H1 (cell line): ENCODE measurements around the gene CORO2B. TPM values are rescaled to one million over a fixed set of nuclear protein-coding genes. Genes with fewer than 3 reads are reported as not detected.

Experiments used
- CTCF ChIA-PET: fragments of 300-600 bp; sonication (Branson Sonifier 250); formaldehyde crosslinking; loops from one replicate; lab custom pipeline; 2021; ENCODE audit not compliant: partially characterized antibody; lab: Charles Lee
- POLR2A ChIA-PET: fragments of 300-600 bp; sonication (Branson Sonifier 250); formaldehyde crosslinking; loops from one replicate; lab custom pipeline; 2021; ENCODE audit warnings: inconsistent platforms; ENCODE audit not compliant: partially characterized antibody; lab: Charles Lee
- DNase-seq, 2 experiments: peaks; one replicate each; pipeline versions ENCODE4 v3.0.0 to v3.0.0-alpha.2; 2010 to 2022; ENCODE audit warnings: low spot score in 2 of 2, low read depth in 1 of 2, mixed read lengths in 1 of 2
- FAIRE-seq: peaks from 2 replicates; lab custom pipeline; 2011; peaks lifted over from hg19 to GRCh38; lab: Jason Lieb, UNC
- H2AFZ ChIP-seq: 2 replicates; pipeline ENCODE4 v1.8.1; 2012; ENCODE audit warnings: low read length, inconsistent platforms
- H2AK5ac ChIP-seq: 2 replicates; pipeline ENCODE4 v1.6.1; 2013; ENCODE audit warnings: low read depth, low read length
- H2BK120ac ChIP-seq: replicated peaks from 2 replicates; pipeline ENCODE3; 2013; ENCODE audit warnings: low read depth, low read length, inconsistent platforms
- H2BK12ac ChIP-seq: 2 replicates; pipeline ENCODE4 v1.6.1; 2013; ENCODE audit warnings: low read depth, low read length
- H2BK15ac ChIP-seq: 2 replicates; pipeline ENCODE4 v1.6.1; 2013; ENCODE audit warnings: low read length
- H2BK20ac ChIP-seq: 2 replicates; pipeline ENCODE4 v1.6.1; 2013; ENCODE audit warnings: low read length
- H2BK5ac ChIP-seq: 2 replicates; pipeline ENCODE4 v1.6.1; 2013; ENCODE audit warnings: low read depth, low read length
- H3K14ac ChIP-seq: 2 replicates; pipeline ENCODE4 v1.6.1; 2013; ENCODE audit warnings: inconsistent platforms; ENCODE audit not compliant: insufficient read length
- H3K18ac ChIP-seq: 2 replicates; pipeline ENCODE4 v1.6.1; 2013; ENCODE audit warnings: low read length; ENCODE audit errors: extremely low read depth
- H3K23ac ChIP-seq: 2 replicates; pipeline ENCODE4 v1.6.1; 2013; ENCODE audit warnings: inconsistent platforms; ENCODE audit not compliant: insufficient read length
- H3K23me2 ChIP-seq: 2 replicates; pipeline ENCODE4 v1.6.1; 2013; ENCODE audit warnings: low read depth, low read length
- H3K27ac ChIP-seq: 2 replicates; pipeline ENCODE4 v1.6.1; 2011; ENCODE audit warnings: low read depth, low read length, inconsistent platforms
- H3K27me3 ChIP-seq, 4 experiments: replicated peaks in 1 of 4; 1 replicate in 1 of 4; 2 replicates in 3 of 4; pipeline versions ENCODE4 v1.6.1 to v1.8.1; 2011 to 2013; ENCODE audit warnings: low read length in 3 of 4, mild to moderate bottlenecking in 3 of 4, inconsistent platforms in 2 of 4, mixed read lengths in 2 of 4, moderate library complexity in 1 of 4; ENCODE audit not compliant: control insufficient read depth in 3 of 4, insufficient read depth in 3 of 4; ENCODE audit errors: extremely low read depth in 1 of 4
- H3K36me3 ChIP-seq, 4 experiments: 2 replicates each; pipeline versions ENCODE4 v1.6.1 to v1.8.1; 2011 to 2013; ENCODE audit warnings: mild to moderate bottlenecking in 4 of 4, low read length in 3 of 4, moderate library complexity in 2 of 4, control low read depth in 1 of 4, inconsistent platforms in 1 of 4; ENCODE audit not compliant: insufficient read depth in 4 of 4, control insufficient read depth in 2 of 4
- H3K4ac ChIP-seq: replicated peaks from 2 replicates; pipeline ENCODE3; 2013; ENCODE audit warnings: low read length, low read depth, mixed read lengths, inconsistent platforms; ENCODE audit not compliant: insufficient read length
- H3K4me1 ChIP-seq, 4 experiments: replicated peaks in 1 of 4; 1 replicate in 1 of 4; 2 replicates in 3 of 4; pipeline versions ENCODE4 v1.6.1 to v1.8.1; 2011 to 2013; ENCODE audit warnings: low read length in 3 of 4, inconsistent platforms in 2 of 4, mixed read lengths in 1 of 4; ENCODE audit not compliant: insufficient read depth in 4 of 4, control insufficient read depth in 3 of 4
- H3K4me2 ChIP-seq, 2 experiments: 2 replicates each; pipeline versions ENCODE4 v1.6.1 to v1.8.1; 2011 to 2013; ENCODE audit warnings: low read depth in 2 of 2, low read length in 2 of 2, control low read depth in 1 of 2, inconsistent platforms in 1 of 2, mild to moderate bottlenecking in 1 of 2; ENCODE audit not compliant: insufficient read depth in 1 of 2
- H3K4me3 ChIP-seq, 4 experiments: fragments of 200-600, 300-600 bp in 1 of 4; sonication (generic), shearing (Covaris generic), sonication (Bioruptor Twin) in 1 of 4; 2 replicates each; pipeline versions ENCODE4 v1.5.1 to v1.8.1; 2011 to 2016; ENCODE audit warnings: low read length in 4 of 4, low read depth in 3 of 4, control low read depth in 2 of 4, inconsistent platforms in 2 of 4, mild to moderate bottlenecking in 2 of 4, mixed read lengths in 1 of 4, moderate library complexity in 1 of 4; ENCODE audit not compliant: insufficient read depth in 2 of 4; ENCODE audit errors: extremely low read depth in 1 of 4
- H3K56ac ChIP-seq: replicated peaks from 2 replicates; pipeline ENCODE3; 2013; ENCODE audit warnings: low read depth, mild to moderate bottlenecking, mixed read lengths, low read length, inconsistent platforms; ENCODE audit not compliant: insufficient read length
- H3K79me1 ChIP-seq: 2 replicates; pipeline ENCODE4 v1.6.1; 2013; ENCODE audit warnings: low read depth, low read length, control low read depth
- H3K79me2 ChIP-seq, 2 experiments: 2 replicates each; pipeline versions ENCODE4 v1.6.1 to v1.8.1; 2012 to 2013; ENCODE audit warnings: low read length in 2 of 2, mild to moderate bottlenecking in 2 of 2, inconsistent platforms in 1 of 2; ENCODE audit not compliant: insufficient read depth in 2 of 2, control insufficient read depth in 1 of 2
- H3K9ac ChIP-seq, 4 experiments: replicated peaks in 1 of 4; 1 replicate in 1 of 4; 2 replicates in 3 of 4; pipeline versions ENCODE4 v1.6.1 to v1.8.1; 2011 to 2013; ENCODE audit warnings: low read depth in 3 of 4, low read length in 3 of 4, control low read depth in 2 of 4, mild to moderate bottlenecking in 2 of 4, moderate library complexity in 2 of 4, inconsistent platforms in 1 of 4; ENCODE audit errors: extremely low read depth in 1 of 4
- H3K9me3 ChIP-seq, 2 experiments: 2 replicates each; pipeline versions ENCODE4 v1.6.1 to v1.8.1; 2012 to 2013; ENCODE audit warnings: mild to moderate bottlenecking in 2 of 2, moderate library complexity in 2 of 2, control low read depth in 1 of 2, inconsistent platforms in 1 of 2, low read depth in 1 of 2, low read length in 1 of 2, mixed read lengths in 1 of 2; ENCODE audit not compliant: insufficient read depth in 2 of 2
- H4K20me1 ChIP-seq, 2 experiments: replicated peaks in 1 of 2; 2 replicates each; pipeline versions ENCODE3 to v1.8.1; 2011 to 2013; ENCODE audit warnings: inconsistent platforms in 2 of 2, low read length in 2 of 2, mild to moderate bottlenecking in 1 of 2; ENCODE audit not compliant: insufficient read depth in 2 of 2, control insufficient read depth in 1 of 2
- H4K5ac ChIP-seq: 2 replicates; pipeline ENCODE4 v1.6.1; 2013; ENCODE audit warnings: low read length, low read depth, mixed read lengths, inconsistent platforms; ENCODE audit not compliant: insufficient read length
- H4K8ac ChIP-seq: 2 replicates; pipeline ENCODE4 v1.8.0; 2013; ENCODE audit warnings: mild to moderate bottlenecking, moderate library complexity, low read length, inconsistent platforms; ENCODE audit not compliant: insufficient read depth; ENCODE audit errors: extremely low read depth
- H4K91ac ChIP-seq: replicated peaks from 2 replicates; pipeline ENCODE3; 2013; ENCODE audit warnings: low read length, mixed read lengths, inconsistent platforms; ENCODE audit not compliant: insufficient read length
- SAP30 ChIP-seq: fragments of 300-600 bp; sonication (generic); IDR thresholded peaks from 2 replicates; pipeline ENCODE4 v1.7.1; 2012; ENCODE audit warnings: low read length, moderate library complexity, mild to moderate bottlenecking, inconsistent platforms; ENCODE audit not compliant: insufficient read depth, insufficient replicate concordance
- WGBS, 2 experiments: shearing (Covaris generic) in 1 of 2; methylation state at CpG; one replicate each; pipeline versions ENCODE4 v1.1.6 to v1.1.7; 2013 to 2015; ENCODE audit warnings: low lambda C conversion rate in 2 of 2, mixed read lengths in 2 of 2, inconsistent platforms in 1 of 2, low coverage in 1 of 2, missing lambda C conversion rate in 1 of 2; ENCODE audit not compliant: insufficient replicate concordance in 2 of 2, insufficient coverage in 1 of 2, insufficient read length in 1 of 2; ENCODE audit errors: extremely low coverage in 1 of 2, missing lambda C conversion rate in 1 of 2; 5-methylcytosine and 5-hydroxymethylcytosine counted together
- polyA plus RNA-seq, 7 experiments: library from polyadenylated mRNA; depleted of rRNA in 3 of 7; stranded (reverse) in 5 of 7; unstranded in 2 of 7; fragments of >200 nt in 5 of 7; fragments of 200-250 nt in 2 of 7; gene quantifications; 1 replicate in 5 of 7; 2 replicates in 1 of 7; 4 replicates in 1 of 7; pipeline versions ENCODE4 v1.2.1 to v1.2.3, GENCODE V29; 2011 to 2013; ENCODE audit warnings: missing spikeins in 2 of 7, mixed read lengths in 2 of 7
- total RNA-seq: library from RNA; stranded (reverse); fragmentation: NEBNext Ultra II Directional; extraction: Animal tissue kit (Norgen Biotek cat#: 25700); gene quantifications from 2 replicates; pipeline ENCODE4 v1.2.1, GENCODE V29; 2021

CORO2B gene
- total and polyA plus RNA-seq, 2 of the 8 experiments (the other 6 are each of a cell fraction or from before 2014, with no cell fraction given), result 3.4 to 6.7 TPM

GRCh38 chr15:68721886-68722285 is 143.1 kb downstream of the CORO2B start:
- H2BK5ac ChIP-seq, result no peak overlapping the region
- no peak overlapping the region for H4K91ac ChIP-seq
- CTCF ChIA-PET, result interaction anchor here (0.9 to 1.4 kb wide), 11 partner anchors 8 to 203 kb away, joined by 3 to 7 read pairs (median 4); no protein-coding TSS in a partner anchor
- H3K18ac ChIP-seq, result no peak overlapping the region
- H3K36me3 ChIP-seq, result no peaks in the 10 kb centered on the region
- H4K5ac ChIP-seq, result no peak overlapping the region
- H3K4me2 ChIP-seq, result no peak overlapping the region
- WGBS, 2 experiments, result 90% methylated on average over 5 of the region's 5 CpGs; no CpG with 5 or more reads in 1 of the 2 experiments
- no peak for TF ChIP-seq SAP30
- FAIRE-seq, result no peak
- H3K4me1 ChIP-seq, result peaks cover 0 to 5% (median 0%) of the 10 kb centered on the region in 4 experiments; a peak in 3 of 7 replicates
- no peak overlapping the region for H2BK20ac ChIP-seq
- H3K9me3 ChIP-seq, result no peaks in the 10 kb centered on the region
- POLR2A ChIA-PET, result interaction anchor here (1.1 kb wide), 1 partner anchor 9 kb away, joined by 3 read pairs; no protein-coding TSS in a partner anchor
- H2BK15ac ChIP-seq, result no peak overlapping the region
- no peaks in the 10 kb centered on the region for H3K23me2 ChIP-seq
- no peaks in the 10 kb centered on the region for H3K79me1 ChIP-seq
- H3K14ac ChIP-seq, result no peak overlapping the region
- no peak overlapping the region for H3K4ac ChIP-seq
- H3K27me3 ChIP-seq, result no peaks in the 10 kb centered on the region
- H2BK12ac ChIP-seq, result no peak overlapping the region
- H3K23ac ChIP-seq, result no peak overlapping the region
- H2AK5ac ChIP-seq, result no peak overlapping the region
- no peak for DNase-seq
- H4K8ac ChIP-seq, result no peak overlapping the region
- no peak overlapping the region for H2AFZ ChIP-seq
- no peak overlapping the region for H3K27ac ChIP-seq
- no peak overlapping the region for H2BK120ac ChIP-seq
- no peak overlapping the region for H3K56ac ChIP-seq
- H3K9ac ChIP-seq, result no peak overlapping the region
- H4K20me1 ChIP-seq, result no peaks in the 10 kb centered on the region
- no peaks in the 10 kb centered on the region for H3K79me2 ChIP-seq
- H3K4me3 ChIP-seq, result no peak overlapping the region
